Upper lobe of left lung (tissue), 6 donors: ENCODE measurements around the gene GDF11. TPM values are rescaled to one million over a fixed set of nuclear protein-coding genes. Genes with fewer than 3 reads are reported as not detected.

Source experiments
- ATAC-seq, 2 donors: fragments of 200-7000 bp; cut with Tn5 transposase; one replicate each; pipeline ENCODE4 v1.9.1; 2022; ENCODE audit warnings: mild to moderate bottlenecking in 2 of 2, moderate library complexity in 2 of 2; ENCODE audit not compliant: low FRiP score in 2 of 2
- DNase-seq, 2 donors: peaks; one replicate each; pipeline ENCODE4 v3.0.0-alpha.2; 2019 to 2020
- H3K27ac ChIP-seq, 4 donors: fragments of 200-600 bp; sonication (generic); one replicate each; pipeline ENCODE4 v1.5.1; 2016 to 2019
- H3K27me3 ChIP-seq, 4 donors: fragments of 200-600 bp; sonication (generic); one replicate each; pipeline ENCODE4 v1.5.1; 2017 to 2019
- H3K36me3 ChIP-seq, 4 donors: fragments of 200-600 bp; sonication (generic); one replicate each; pipeline ENCODE4 v1.5.1; 2016 to 2019
- H3K4me1 ChIP-seq, 4 donors: fragments of 200-600 bp; sonication (generic); one replicate each; pipeline ENCODE4 v1.5.1; 2018 to 2019
- H3K4me3 ChIP-seq, 4 donors: fragments of 200-600 bp; sonication (generic); one replicate each; pipeline ENCODE4 v1.5.1; 2017 to 2019; ENCODE audit warnings: mild to moderate bottlenecking in 2 of 4, moderate library complexity in 1 of 4
- H3K9me3 ChIP-seq, 4 donors: fragments of 200-600 bp; sonication (generic); one replicate each; pipeline ENCODE4 v1.5.1; 2018 to 2019
- CTCF ChIP-seq, 6 experiments: fragments of 450-650 bp in 4 of 6; fragments of 200-600 bp in 2 of 6; sonication (generic) in 2 of 6; IDR thresholded peaks; one replicate each; pipeline ENCODE4 v1.5.1; 2016 to 2019; ENCODE audit warnings: antibody characterized with exemption in 6 of 6
- EP300 ChIP-seq, 4 donors: sonication (generic); formaldehyde crosslinking; IDR thresholded peaks; one replicate each; pipeline ENCODE4 v1.5.1; 2017; ENCODE audit warnings: antibody characterized with exemption in 4 of 4, control low read depth in 2 of 4
- POLR2A ChIP-seq, 4 donors: fragments of 450-650 bp; IDR thresholded peaks; one replicate each; pipeline ENCODE4 v1.5.1; 2016 to 2017; ENCODE audit warnings: antibody characterized with exemption in 4 of 4, mild to moderate bottlenecking in 2 of 4
- POLR2AphosphoS5 ChIP-seq, 2 donors: sonication (generic); formaldehyde crosslinking; IDR thresholded peaks; one replicate each; pipeline ENCODE4 v1.5.1; 2017; ENCODE audit warnings: antibody characterized with exemption in 2 of 2
- WGBS, 2 donors: methylation state at CpG; one replicate each; pipeline ENCODE4 v1.1.5; 2017 to 2018; 5-methylcytosine and 5-hydroxymethylcytosine counted together
- total RNA-seq, 6 donors: library from RNA; depleted of rRNA in 4 of 6; stranded (reverse); fragments of >200 nt in 4 of 6; gene quantifications; one replicate each; pipeline versions ENCODE4 v1.1.0 to v1.2.1, GENCODE V29; 2016 to 2021
- donor health status: DM: no; HTN: no; CAD: no; lungs with moderate emphysema.
- donor health status: DM: no; HTN: yes; CAD: no; lungs with severe emphysema.

GDF11 gene
- total RNA-seq, 6 donors from 2014 or later = 1.0 to 6.8 (median 2.3) TPM

DNA sequence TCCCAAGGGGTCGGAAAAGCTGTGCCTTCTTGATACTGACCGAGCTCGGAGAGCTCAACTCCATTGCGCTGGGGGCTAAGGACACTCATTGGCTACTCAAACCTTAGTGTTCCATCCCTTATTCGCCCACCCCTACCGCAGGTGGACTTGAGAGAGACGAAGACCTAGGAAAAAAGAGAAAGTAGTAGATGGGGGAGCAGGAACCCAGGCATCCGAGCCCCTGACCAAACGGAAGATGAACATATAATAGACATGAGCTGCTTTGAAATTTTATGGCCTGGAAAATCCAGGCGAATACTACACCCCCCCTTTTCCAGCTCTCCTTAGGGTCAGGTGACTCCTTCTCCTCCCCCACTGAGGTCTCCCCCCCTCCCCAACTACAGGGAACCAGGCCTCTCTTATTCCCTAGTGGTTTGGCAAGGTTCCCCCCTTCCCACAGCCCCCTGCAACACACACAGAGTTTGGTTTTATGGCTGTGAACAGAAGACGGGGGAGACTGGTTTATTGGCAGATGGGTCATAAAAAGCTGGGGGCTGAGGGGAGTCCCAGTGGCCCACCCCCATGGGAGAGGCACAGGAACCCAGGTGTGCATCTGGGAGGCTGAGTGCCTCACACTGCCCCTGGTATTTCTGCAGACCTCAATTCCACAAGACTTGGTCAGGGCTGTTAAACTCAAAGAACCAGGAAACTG is 1.6 kb downstream of the GDF11 start:
- TF ChIP-seq POLR2A (IDR thresholded peaks at IDR 0.05) (no peak), CTCF (IDR thresholded peaks at IDR 0.05) (no peak), POLR2AphosphoS5 (IDR thresholded peaks at IDR 0.05) (no peak), EP300 (IDR thresholded peaks at IDR 0.05) (no peak)
- Histone ChIP-seq H3K36me3 (peaks cover 0 to 3% (median 0%) of the 10 kb centered on the region in 4 donors), H3K27me3 (peaks cover 0 to 4% (median 2%) of the 10 kb centered on the region in 4 donors), H3K27ac (peak overlapping the region in 1 of 4 donors; percentile 74), H3K9me3 (no peaks in the 10 kb centered on the region), H3K4me3 (peak overlapping the region in 3 of 4 donors; percentile 59 to 63 (median 62)), H3K4me1 (peaks cover 12 to 28% (median 21%) of the 10 kb centered on the region in 4 donors)
- WGBS, 2 donors = 27 to 33% methylated on average over 11 of the region's 11 CpGs
- DNase-seq = no peak
- ATAC-seq = no peak

DNA sequence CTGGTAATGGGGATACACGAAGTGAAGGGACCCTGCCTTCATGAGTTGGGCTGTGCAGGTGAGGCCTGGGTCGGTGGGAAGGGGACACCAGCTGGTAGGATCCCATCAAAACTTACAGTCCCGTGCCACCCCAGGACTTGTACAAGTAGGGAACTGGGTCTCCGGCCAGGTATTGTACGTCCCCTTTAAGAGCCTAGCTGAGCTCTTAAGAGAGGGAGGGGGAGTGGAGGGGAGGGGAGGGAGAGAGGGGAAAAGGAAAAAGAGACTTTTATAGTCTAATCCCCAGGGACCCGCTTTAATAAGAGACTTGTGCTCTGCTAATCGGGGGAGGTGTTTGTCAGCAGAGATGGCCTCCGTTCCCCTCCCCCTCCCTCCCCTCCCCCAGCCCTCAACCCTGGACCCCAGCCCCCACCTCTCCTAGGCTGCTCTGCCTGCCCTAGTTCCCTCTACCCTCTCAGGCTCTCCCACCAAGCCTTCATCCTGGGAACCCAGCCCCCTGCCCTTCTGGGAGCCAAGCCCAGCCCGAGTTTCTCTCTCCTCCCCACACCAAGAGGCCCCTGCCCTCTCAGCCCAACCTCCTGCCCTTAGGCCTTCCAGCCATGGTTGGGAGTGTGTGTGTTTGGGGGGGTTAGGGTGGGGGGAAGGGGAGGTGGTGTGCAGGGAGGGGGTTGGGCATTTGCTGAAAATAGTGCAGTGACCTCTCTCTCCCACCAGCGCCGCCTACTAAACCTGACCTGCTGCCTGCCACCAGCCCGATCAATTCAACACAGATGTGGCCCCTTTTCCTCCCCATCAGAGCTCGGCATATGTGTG is 2.6 kb downstream of the GDF11 start:
- H3K36me3 ChIP-seq = peaks cover 0 to 5% (median 0%) of the 10 kb centered on the region in 4 donors
- H3K27ac ChIP-seq = peak overlapping the region in 2 of 4 donors; percentile 27 to 32
- ATAC-seq (no peak), DNase-seq (no peak)
- no peak overlapping the region for H3K4me3 ChIP-seq
- no peaks in the 10 kb centered on the region for H3K9me3 ChIP-seq
- peaks cover 12 to 28% (median 21%) of the 10 kb centered on the region in 4 donors for H3K4me1 ChIP-seq
- TF ChIP-seq EP300 (IDR thresholded peaks at IDR 0.05) (no peak), POLR2AphosphoS5 (IDR thresholded peaks at IDR 0.05) (no peak), CTCF (IDR thresholded peaks at IDR 0.05) (no peak), POLR2A (IDR thresholded peaks at IDR 0.05) (no peak)
- H3K27me3 ChIP-seq = peaks cover 0 to 4% (median 2%) of the 10 kb centered on the region in 4 donors
- WGBS, 2 donors = 37 to 41% methylated on average over 13 of the region's 13 CpGs

DNA sequence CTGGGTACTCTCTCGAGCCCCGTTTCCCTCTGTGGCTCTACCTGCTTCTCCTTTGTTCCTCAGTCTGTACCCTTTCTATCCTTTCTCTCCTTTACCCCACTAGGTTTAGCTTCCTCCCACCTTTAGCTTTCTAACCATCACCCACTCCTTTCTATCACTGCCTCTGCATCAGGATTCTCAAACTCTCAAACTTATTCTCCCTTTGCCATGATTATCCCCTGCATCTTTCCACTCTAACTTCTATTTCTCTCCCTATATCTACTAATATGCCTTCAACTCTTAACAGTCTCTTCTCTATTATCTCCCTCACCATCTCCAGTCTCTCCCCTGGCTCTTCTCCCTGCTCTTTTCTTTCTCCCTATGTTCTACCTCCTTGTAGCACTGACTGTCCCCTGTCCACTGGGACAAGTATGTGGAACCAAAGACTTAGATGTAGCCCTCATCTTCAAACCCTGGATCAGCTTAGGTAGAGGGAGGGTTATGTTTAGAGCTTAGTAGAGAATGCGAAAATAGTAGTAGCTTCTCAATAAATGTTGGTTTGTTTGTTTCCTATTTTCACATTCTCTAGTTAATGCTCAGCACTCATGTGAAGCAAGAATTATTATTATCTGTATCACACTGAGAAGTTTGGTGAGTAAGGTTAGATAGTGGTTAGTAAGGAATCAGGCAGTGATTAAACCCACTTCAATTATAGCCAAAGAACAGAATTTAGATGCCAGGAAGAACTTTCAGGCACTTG is 3.4 kb downstream of the GDF11 start:
- Histone ChIP-seq H3K27me3 (peaks cover 0 to 4% (median 2%) of the 10 kb centered on the region in 4 donors), H3K27ac (peak overlapping the region in 1 of 4 donors; percentile 27), H3K36me3 (peaks cover 0 to 7% (median 4%) of the 10 kb centered on the region in 4 donors), H3K4me3 (no peak overlapping the region), H3K4me1 (peaks cover 12 to 28% (median 21%) of the 10 kb centered on the region in 4 donors), H3K9me3 (no peaks in the 10 kb centered on the region)
- ATAC-seq (no peak), DNase-seq (no peak)
- WGBS, 2 donors = 64 to 68% methylated on average over 3 of the region's 3 CpGs
- TF ChIP-seq POLR2AphosphoS5 (IDR thresholded peaks at IDR 0.05) (no peak), POLR2A (IDR thresholded peaks at IDR 0.05) (no peak), CTCF (IDR thresholded peaks at IDR 0.05) (no peak)

DNA sequence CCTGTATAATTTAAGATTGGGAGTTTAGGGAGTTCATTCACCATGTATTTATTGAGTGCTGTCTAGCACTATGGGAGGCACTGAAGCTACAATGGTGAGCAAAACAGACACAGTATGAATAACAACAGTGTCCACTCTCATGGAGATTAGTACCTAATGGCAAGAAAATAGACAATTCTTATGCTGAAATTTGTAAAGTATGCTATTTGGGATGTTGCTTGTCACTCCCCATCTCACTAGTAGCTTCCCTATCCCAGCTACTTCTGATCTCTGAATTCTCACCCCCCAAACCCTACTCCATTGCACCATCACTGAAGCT is 4.0 kb downstream of the GDF11 start:
- Histone ChIP-seq H3K4me1 (peaks cover 12 to 28% (median 21%) of the 10 kb centered on the region in 4 donors), H3K9me3 (no peaks in the 10 kb centered on the region), H3K36me3 (peaks cover 0 to 10% (median 9%) of the 10 kb centered on the region in 4 donors), H3K27ac (no peak overlapping the region), H3K4me3 (no peak overlapping the region), H3K27me3 (peaks cover 0 to 4% (median 2%) of the 10 kb centered on the region in 4 donors)
- ATAC-seq (no peak), DNase-seq (no peak)
- TF ChIP-seq CTCF (IDR thresholded peaks at IDR 0.05) = no peak
- TF ChIP-seq POLR2A (IDR thresholded peaks at IDR 0.05) = no peak
- TF ChIP-seq POLR2AphosphoS5 (IDR thresholded peaks at IDR 0.05) = no peak
- TF ChIP-seq EP300 (IDR thresholded peaks at IDR 0.05) = no peak
